HEK293 (cell line): ENCODE data around the gene SULT1C3.

Source experiments
- BCL6B ChIP-seq: fragments of 450-650 bp; formaldehyde crosslinking; IDR thresholded peaks from 2 replicates; pipeline ENCODE4 v1.5.1; 2017; ENCODE audit warnings: missing biosample characterization, missing genetic modification characterization
- CTCF ChIP-seq: fragments of 450-650 bp; formaldehyde crosslinking; IDR thresholded peaks from 2 replicates; pipeline ENCODE4 v1.5.1; 2016; ENCODE audit warnings: missing biosample characterization, missing genetic modification characterization
- KLF16 ChIP-seq: fragments of 450-650 bp; formaldehyde crosslinking; IDR thresholded peaks from 2 replicates; pipeline ENCODE4 v1.5.1; 2017; ENCODE audit warnings: missing biosample characterization, missing genetic modification characterization
- PBX3 ChIP-seq: sonication (generic); formaldehyde crosslinking; IDR thresholded peaks from 2 replicates; pipeline ENCODE4 v1.8.1; 2022; ENCODE audit warnings: mild to moderate bottlenecking, moderate library complexity, missing genetic modification reagents
- YY1 ChIP-seq: fragments of 450-650 bp; formaldehyde crosslinking; IDR thresholded peaks from 2 replicates; pipeline ENCODE4 v1.5.1; 2018; ENCODE audit warnings: missing biosample characterization, missing genetic modification characterization
- ZNF133 ChIP-seq: fragments of 450-650 bp; formaldehyde crosslinking; IDR thresholded peaks from 2 replicates; pipeline ENCODE4 v1.5.1; 2016; ENCODE audit warnings: missing biosample characterization, missing genetic modification characterization
- ZNF148 ChIP-seq: fragments of 450-650 bp; formaldehyde crosslinking; IDR thresholded peaks from 2 replicates; pipeline ENCODE4 v1.5.0; 2017; ENCODE audit warnings: missing biosample characterization, missing genetic modification characterization, borderline replicate concordance
- ZNF280C ChIP-seq: fragments of 450-650 bp; formaldehyde crosslinking; IDR thresholded peaks from 2 replicates; pipeline ENCODE4 v1.5.1; 2016; ENCODE audit warnings: missing biosample characterization, missing genetic modification characterization
- ZNF37A ChIP-seq: fragments of 450-650 bp; IDR thresholded peaks from 2 replicates; pipeline ENCODE4 v1.5.1; 2018; ENCODE audit warnings: missing biosample characterization, missing genetic modification characterization
- ZNF830 ChIP-seq: fragments of 450-650 bp; IDR thresholded peaks from 2 replicates; pipeline ENCODE4 v1.5.0; 2018; ENCODE audit warnings: missing biosample characterization, missing genetic modification characterization, low read depth, mild to moderate bottlenecking, moderate library complexity
- ZXDB ChIP-seq: fragments of 450-650 bp; formaldehyde crosslinking; IDR thresholded peaks from 2 replicates; pipeline ENCODE4 v1.5.1; 2016; ENCODE audit warnings: missing biosample characterization, missing genetic modification characterization

- TF ChIP-seq BCL6B (tag by site-specific recombination) = no peak
- no peak for TF ChIP-seq ZNF148 (tag by site-specific recombination)
- TF ChIP-seq ZNF830 (tag by site-specific recombination) = no peak
- TF ChIP-seq PBX3 (CRISPR knock-in tag) = no peak
- no peak for TF ChIP-seq YY1 (tag by site-specific recombination)
- TF ChIP-seq ZNF133 (tag by site-specific recombination) = no peak
- TF ChIP-seq ZNF280C (tag by site-specific recombination) = no peak
- no peak for TF ChIP-seq ZNF37A
- no peak for TF ChIP-seq CTCF
- no peak for TF ChIP-seq ZXDB (tag by site-specific recombination)
- TF ChIP-seq KLF16 (tag by site-specific recombination) = no peak
These were observed 27.1 kb upstream of the SULT1C3 start for GRCh38 chr2:108212671-108213070.
